HEK293T (cell line): ENCODE results near the gene MAP3K10.

Source experiments
- ARNT ChIP-seq: fragments of 450-650 bp; IDR thresholded peaks from 2 replicates; pipeline ENCODE4 v1.6.1; 2017; ENCODE audit warnings: mild to moderate bottlenecking
- BHLHE40 ChIP-seq: fragments of 450-650 bp; IDR thresholded peaks from 2 replicates; pipeline ENCODE4 v1.6.1; 2016; ENCODE audit warnings: mild to moderate bottlenecking, moderate library complexity, borderline replicate concordance
- FOXM1 ChIP-seq: fragments of 450-650 bp; IDR thresholded peaks from 2 replicates; pipeline ENCODE4 v1.6.1; 2017; ENCODE audit warnings: mild to moderate bottlenecking, borderline replicate concordance
- HDGF ChIP-seq: fragments of 450-650 bp; IDR thresholded peaks from 2 replicates; pipeline ENCODE4 v1.6.1; 2017; ENCODE audit warnings: antibody characterized with exemption, borderline replicate concordance
- NFRKB ChIP-seq: fragments of 450-650 bp; IDR thresholded peaks from 2 replicates; pipeline ENCODE4 v1.6.1; 2016; ENCODE audit warnings: mild to moderate bottlenecking, moderate library complexity
- SP1 ChIP-seq: fragments of 450-650 bp; IDR thresholded peaks from 2 replicates; pipeline ENCODE4 v1.6.1; 2017
- SUZ12 ChIP-seq: fragments of 450-650 bp; IDR thresholded peaks from 2 replicates; pipeline ENCODE4 v1.6.1; 2016; ENCODE audit warnings: mild to moderate bottlenecking
- TARDBP ChIP-seq: fragments of 450-650 bp; IDR thresholded peaks from 2 replicates; pipeline ENCODE4 v1.6.1; 2016
- ZNF384 ChIP-seq: fragments of 450-650 bp; IDR thresholded peaks from 2 replicates; pipeline ENCODE4 v1.6.1; 2016
- TF ChIP-seq, protein P1 (sequence below): fragments of 450-650 bp; IDR thresholded peaks from 2 replicates; pipeline ENCODE4 v1.6.1; 2016

DNA sequence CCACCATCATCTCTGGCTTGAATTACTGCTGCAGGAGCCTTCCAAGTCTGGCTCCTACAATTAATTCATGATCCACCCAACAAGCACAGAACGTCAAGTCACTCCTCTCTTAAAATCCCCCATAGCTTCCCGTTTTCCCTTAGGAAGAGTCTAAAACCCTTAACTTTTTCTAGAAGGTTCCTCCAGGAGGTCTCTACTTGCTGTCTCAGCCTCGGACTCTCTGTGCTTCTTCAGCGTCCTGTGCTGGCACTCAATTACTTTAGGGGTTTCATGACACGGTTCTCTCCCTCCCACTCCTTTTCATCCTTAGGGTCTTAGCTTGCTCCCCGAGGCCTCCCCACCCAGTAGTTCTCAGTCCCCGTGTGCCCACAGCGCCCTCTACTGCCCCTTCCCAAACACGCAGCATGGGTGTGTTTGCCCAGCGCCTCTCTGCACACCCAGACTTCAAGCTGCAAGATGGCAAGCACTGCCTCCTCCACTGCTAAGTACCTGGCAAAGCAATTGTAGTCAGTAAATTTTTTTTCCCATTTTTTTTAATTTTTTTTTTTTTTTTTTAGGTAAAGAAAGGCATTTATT is 25.8 kb upstream of the MAP3K10 start:
- TF ChIP-seq BHLHE40 = no peak
- TF ChIP-seq SP1 = no peak
- TF ChIP-seq TARDBP = no peak
- TF ChIP-seq SUZ12 = no peak
- TF ChIP-seq, protein P1, sequence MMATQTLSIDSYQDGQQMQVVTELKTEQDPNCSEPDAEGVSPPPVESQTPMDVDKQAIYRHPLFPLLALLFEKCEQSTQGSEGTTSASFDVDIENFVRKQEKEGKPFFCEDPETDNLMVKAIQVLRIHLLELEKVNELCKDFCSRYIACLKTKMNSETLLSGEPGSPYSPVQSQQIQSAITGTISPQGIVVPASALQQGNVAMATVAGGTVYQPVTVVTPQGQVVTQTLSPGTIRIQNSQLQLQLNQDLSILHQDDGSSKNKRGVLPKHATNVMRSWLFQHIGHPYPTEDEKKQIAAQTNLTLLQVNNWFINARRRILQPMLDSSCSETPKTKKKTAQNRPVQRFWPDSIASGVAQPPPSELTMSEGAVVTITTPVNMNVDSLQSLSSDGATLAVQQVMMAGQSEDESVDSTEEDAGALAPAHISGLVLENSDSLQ = no peak
- no peak for TF ChIP-seq HDGF
- TF ChIP-seq ZNF384 = no peak
- no peak for TF ChIP-seq ARNT
- no peak for TF ChIP-seq FOXM1
- TF ChIP-seq NFRKB = no peak
